SK-N-SH (cell line): ENCODE data around the gene ADCY1.

Source experiments
- CHD2 ChIP-seq: fragments of 150-350 bp; IDR thresholded peaks from 2 replicates; pipeline ENCODE4 v1.6.1; 2018; ENCODE audit warnings: low read length; ENCODE audit not compliant: partially characterized antibody
- CTCF ChIP-seq: fragments of 200-600 bp; sonication (generic); IDR thresholded peaks from 2 replicates; pipeline ENCODE4 v1.6.1; 2017; ENCODE audit warnings: antibody characterized with exemption, mild to moderate bottlenecking, moderate library complexity
- EZH2phosphoT487 ChIP-seq: fragments of 200-600 bp; sonication (generic); IDR thresholded peaks from 2 replicates; pipeline ENCODE4 v1.6.1; 2017; ENCODE audit warnings: low read depth, mixed run types, mild to moderate bottlenecking, antibody characterized with exemption, moderate library complexity, borderline replicate concordance
- FOXM1 ChIP-seq: IDR thresholded peaks from 2 replicates; pipeline ENCODE4 v1.4.0; 2012; ENCODE audit warnings: low read depth, mild to moderate bottlenecking
- GABPA ChIP-seq: IDR thresholded peaks from 2 replicates; pipeline ENCODE4 v1.4.0; 2012; ENCODE audit warnings: low read depth, mild to moderate bottlenecking
- MAX ChIP-seq: IDR thresholded peaks from 2 replicates; pipeline ENCODE4 v1.4.0; 2012; ENCODE audit warnings: low read depth
- MXI1 ChIP-seq: IDR thresholded peaks from 2 replicates; pipeline ENCODE4 v1.6.1; 2012; ENCODE audit warnings: mild to moderate bottlenecking, low read depth, low read length, improper control_type of control experiment
- NFIC ChIP-seq: IDR thresholded peaks from 2 replicates; pipeline ENCODE4 v1.4.0; 2012; ENCODE audit warnings: borderline replicate concordance
- NRF1 ChIP-seq: IDR thresholded peaks from 2 replicates; pipeline ENCODE4 v1.6.1; 2012; ENCODE audit warnings: low read depth, mild to moderate bottlenecking, low read length
- PBX3 ChIP-seq: IDR thresholded peaks from 2 replicates; pipeline ENCODE4; 2012
- RAD21 ChIP-seq: IDR thresholded peaks from 2 replicates; pipeline ENCODE4 v1.6.1; 2012; ENCODE audit warnings: mild to moderate bottlenecking, low read length
- TCF12 ChIP-seq: IDR thresholded peaks from 2 replicates; pipeline ENCODE4 v1.4.0; 2012
- ZBTB33 ChIP-seq: IDR thresholded peaks from 2 replicates; pipeline ENCODE4 v1.4.0; 2012; ENCODE audit warnings: low read depth, borderline replicate concordance

- no peak for TF ChIP-seq CTCF
- no peak for TF ChIP-seq PBX3
- no peak for TF ChIP-seq ZBTB33
- TF ChIP-seq GABPA: no peak
- no peak for TF ChIP-seq RAD21
- TF ChIP-seq EZH2phosphoT487: no peak
- no peak for TF ChIP-seq MXI1
- TF ChIP-seq FOXM1: no peak
- TF ChIP-seq CHD2: no peak
- no peak for TF ChIP-seq TCF12
- no peak for TF ChIP-seq NFIC
- TF ChIP-seq MAX: no peak
- TF ChIP-seq NRF1: no peak
Measured at GRCh38 chr7:45701701-45702510, 127.7 kb downstream of the ADCY1 start.
